ENCODE measurements around the gene MBD2. TPM values are rescaled to one million over a fixed set of nuclear protein-coding genes. Genes with fewer than 3 reads are reported as not detected.
"Not testable (repeated sequence)": the region's sequence is repeated elsewhere in the genome, so short reads cannot be mapped to it uniquely, and the experiment has no call there.

MBD2 gene
- total RNA-seq, 1 donor from 2014 or later: 43.6 TPM

GRCh38 chr18:54206447-54206846 is 18.0 kb downstream of the MBD2 start:
- DNase-seq (no peak), ATAC-seq (ENCODE audit: poor library complexity) (no peak)
- intact Hi-C loops (cut with DNase I): no loop called here

DNA sequence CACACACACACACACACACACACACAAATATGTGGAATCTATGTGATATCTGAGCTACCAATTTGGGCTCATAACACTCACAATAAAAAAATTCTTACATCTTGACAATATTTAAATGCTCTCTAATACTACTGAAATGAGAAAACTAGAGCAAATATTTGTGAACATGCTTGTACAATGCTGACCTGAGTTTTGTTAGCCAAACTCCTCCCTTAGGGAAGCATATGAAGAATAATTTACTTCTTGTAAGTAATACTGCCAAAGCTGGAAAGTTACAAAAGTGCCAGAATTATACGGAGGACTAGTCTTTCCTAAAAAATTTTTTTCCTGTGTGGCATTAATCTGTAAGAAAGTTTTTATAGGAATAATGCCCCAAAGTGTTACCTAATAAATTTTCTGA is 18.5 kb downstream of the MBD2 start:
- intact Hi-C loops (cut with DNase I): no loop called here
- no peak for DNase-seq
- peak; percentile 58 for ATAC-seq (ENCODE audit: poor library complexity)

- ATAC-seq (ENCODE audit: poor library complexity): peak; percentile 51
- intact Hi-C loops (cut with DNase I); DNase-seq: not testable (repeated sequence)
These were observed 19.0 kb downstream of the MBD2 start for GRCh38 chr18:54205448-54205847.

DNA sequence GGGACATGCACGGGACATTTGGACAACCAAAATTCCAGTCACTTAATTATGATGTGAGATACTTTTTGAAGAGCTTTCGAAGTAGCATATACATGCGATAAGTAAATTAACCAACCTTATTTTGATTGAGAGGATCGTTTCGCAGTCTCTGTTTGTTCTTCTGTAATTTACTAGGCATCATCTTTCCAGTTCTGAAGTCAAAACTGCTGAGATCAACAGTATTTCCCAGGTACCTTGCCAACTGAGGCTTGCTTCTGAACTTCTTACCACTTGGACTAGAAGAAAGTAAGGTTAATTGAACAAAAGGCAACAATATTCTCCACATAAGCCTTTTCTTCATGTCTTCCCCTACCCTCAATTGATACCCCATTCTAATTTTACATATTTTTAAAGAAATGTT is 19.6 kb downstream of the MBD2 start:
- DNase-seq: no peak
- ATAC-seq (ENCODE audit: poor library complexity): no peak
- intact Hi-C loops (cut with DNase I): no loop called here

- intact Hi-C loops (cut with DNase I): no loop called here
- no peak for ATAC-seq (ENCODE audit: poor library complexity)
- DNase-seq: no peak
These were observed 20.6 kb downstream of the MBD2 start for GRCh38 chr18:54203914-54204313.

DNA sequence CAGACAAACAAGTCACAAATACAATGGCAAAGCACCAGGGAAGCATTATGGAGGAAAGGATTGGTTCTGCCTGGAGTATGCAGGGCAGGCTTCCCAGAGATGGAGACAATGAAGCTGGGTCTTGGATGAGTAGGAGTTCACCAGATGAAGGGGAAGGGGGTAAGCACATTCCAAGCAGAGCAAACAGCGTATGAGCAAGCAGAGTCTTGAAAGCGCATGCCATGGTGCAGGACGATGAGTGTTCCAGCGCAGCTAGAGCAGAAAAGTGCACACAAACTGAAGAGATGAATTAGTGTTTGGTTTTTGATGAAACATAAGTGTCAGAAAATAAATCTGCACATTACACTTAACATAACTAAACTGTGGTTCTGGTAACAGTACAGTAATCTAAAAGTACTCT is 21.6 kb downstream of the MBD2 start:
- DNase-seq (no peak), ATAC-seq (ENCODE audit: poor library complexity) (no peak)
- intact Hi-C loops (cut with DNase I): no loop called here

GRCh38 chr18:54197747-54198411 is 26.6 kb downstream of the MBD2 start:
- ATAC-seq (ENCODE audit: poor library complexity) (no peak), DNase-seq (no peak)
- intact Hi-C loops (cut with DNase I): no loop called here

DNA sequence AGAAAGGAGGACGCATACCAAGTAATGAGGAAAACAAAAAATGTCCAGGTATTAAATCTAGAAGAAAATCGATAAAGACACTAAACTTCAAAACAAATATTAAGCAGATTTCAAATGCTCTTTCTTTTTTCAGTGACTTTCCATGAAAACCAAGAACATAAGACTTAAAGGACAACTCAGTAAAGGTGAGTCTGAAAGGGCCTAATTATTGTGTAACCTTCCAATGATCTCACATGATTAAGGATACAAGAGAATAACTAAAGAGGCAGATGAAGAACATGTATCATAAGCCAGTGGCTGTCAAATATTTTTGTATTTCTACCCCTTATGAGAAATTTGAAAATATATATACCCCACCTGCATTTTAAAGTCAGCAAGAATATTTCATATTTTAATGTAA is 30.7 kb downstream of the MBD2 start:
- no peak for ATAC-seq (ENCODE audit: poor library complexity)
- intact Hi-C loops (cut with DNase I): no loop called here
- DNase-seq: no peak

GRCh38 chr18:54192900-54193299 is 31.6 kb downstream of the MBD2 start:
- ATAC-seq (ENCODE audit: poor library complexity): no peak
- intact Hi-C loops (cut with DNase I): no loop called here
- no peak for DNase-seq

GRCh38 chr18:54192415-54192814 is 32.1 kb downstream of the MBD2 start:
- ATAC-seq (ENCODE audit: poor library complexity) (no peak), DNase-seq (no peak)
- intact Hi-C loops (cut with DNase I): no loop called here

DNA sequence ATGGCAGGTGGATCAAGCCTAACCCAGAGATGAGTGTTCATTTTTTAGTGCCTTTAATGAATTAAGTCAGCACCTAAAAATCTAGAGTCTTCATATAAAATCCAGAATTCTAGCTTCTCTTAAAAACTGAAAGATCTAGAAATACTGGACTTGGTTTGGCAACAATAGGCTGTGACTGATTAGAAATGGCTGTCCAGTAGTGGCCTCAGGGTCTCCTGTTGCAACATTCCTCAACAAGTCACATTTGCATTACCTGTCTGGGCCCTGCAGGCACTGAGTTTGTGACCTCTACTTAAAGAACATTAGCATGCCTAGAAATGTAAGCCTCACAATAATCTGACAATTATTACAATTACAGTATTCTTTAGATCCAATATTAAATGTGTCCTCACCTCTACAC is 33.1 kb downstream of the MBD2 start:
- intact Hi-C loops (cut with DNase I): no loop called here
- no peak for ATAC-seq (ENCODE audit: poor library complexity)
- DNase-seq: no peak

DNA sequence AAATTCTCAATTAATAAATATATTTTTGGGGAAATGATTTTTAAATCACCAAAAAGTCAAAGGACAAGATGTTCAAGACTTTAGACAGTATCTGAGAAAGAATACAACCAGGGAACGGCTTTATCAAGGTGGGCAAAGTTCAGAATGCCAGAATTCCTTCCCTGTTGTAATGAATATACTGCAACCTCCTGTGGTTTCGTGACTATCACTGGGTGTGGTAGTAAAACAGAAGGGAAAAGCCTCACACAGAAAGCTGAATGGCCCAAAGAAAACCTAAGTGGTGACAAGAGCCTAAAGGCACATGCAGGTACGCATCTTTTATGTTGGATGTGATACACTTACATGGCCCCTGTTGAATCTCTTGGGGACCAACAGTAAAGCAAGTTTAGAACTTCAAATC is 37.1 kb downstream of the MBD2 start:
- ATAC-seq (ENCODE audit: poor library complexity): no peak
- intact Hi-C loops (cut with DNase I): no loop called here
- DNase-seq: no peak

DNA sequence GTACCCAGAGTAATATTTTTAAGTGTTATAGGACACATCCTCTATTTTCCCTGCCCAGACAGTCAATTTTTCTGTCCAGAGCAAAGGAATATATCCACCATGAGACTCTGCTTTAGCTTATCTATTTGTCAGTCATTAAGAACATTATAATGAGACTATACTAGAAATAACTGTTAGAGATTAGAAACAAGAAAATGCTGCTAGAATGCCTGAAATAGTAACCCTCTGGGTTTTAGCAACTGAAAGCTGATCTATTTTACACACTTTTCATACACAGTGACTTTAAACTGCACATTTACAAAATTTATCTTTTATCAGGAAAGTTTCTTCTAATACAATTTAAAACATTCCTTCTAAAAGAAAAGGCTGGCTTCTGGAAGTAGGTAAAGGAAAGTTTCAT is 39.6 kb downstream of the MBD2 start:
- DNase-seq (no peak), ATAC-seq (ENCODE audit: poor library complexity) (no peak)
- intact Hi-C loops (cut with DNase I): no loop called here

DNA sequence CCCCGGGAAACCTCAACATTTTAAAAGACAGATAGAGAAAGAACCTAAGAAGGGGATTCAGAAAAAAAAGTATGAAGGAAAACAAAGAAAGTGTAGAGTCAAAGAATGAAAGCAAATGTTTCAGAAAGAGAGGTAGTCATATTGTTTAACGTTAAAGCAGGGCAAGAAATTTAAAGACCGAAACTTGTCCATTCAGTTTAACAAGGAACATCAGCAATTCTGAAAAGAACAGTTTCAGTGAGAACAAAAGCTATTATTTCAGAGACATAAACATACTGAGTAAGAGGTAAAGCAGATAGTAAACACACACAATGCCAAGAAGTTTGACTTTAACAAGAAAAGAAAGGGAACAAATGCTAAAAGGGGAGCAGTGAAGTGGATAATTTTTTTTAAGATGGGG is 41.1 kb downstream of the MBD2 start:
- intact Hi-C loops (cut with DNase I): no loop called here
- DNase-seq (no peak), ATAC-seq (ENCODE audit: poor library complexity) (no peak)

- intact Hi-C loops (cut with DNase I): no loop called here
- DNase-seq (no peak), ATAC-seq (ENCODE audit: poor library complexity) (no peak)
These were observed 42.4 kb downstream of the MBD2 start for GRCh38 chr18:54181856-54182602.

DNA sequence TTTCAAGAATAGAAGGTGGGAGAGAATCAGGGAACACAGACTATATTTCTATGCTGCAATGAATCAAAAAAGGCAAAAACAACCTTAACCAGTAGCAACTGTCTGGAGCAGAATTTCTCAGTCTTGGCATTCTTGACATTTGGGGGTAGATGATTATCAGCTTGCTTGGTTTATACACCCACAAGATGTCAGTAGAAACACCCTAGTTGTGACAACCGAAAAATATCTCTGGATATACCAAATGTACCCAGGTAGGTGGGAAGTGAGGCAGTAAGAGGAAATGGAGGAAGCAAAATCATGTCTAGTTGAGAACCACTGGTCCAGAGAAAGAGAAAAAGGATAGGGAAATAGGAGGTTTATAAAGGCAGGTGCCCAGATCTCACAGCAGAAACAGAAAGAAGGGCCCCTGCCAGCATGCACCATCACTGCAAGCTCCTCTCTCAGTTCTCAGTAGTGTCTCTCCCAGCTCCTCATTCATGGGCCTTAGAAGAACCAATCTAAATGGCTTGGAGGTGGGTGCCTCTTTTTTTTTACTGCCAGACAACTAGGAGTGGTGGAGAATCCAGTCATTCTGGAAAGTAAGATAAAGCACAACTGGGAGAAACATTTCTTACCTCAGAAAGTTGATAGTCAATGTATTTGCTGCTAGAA is 50.4 kb downstream of the MBD2 start:
- intact Hi-C loops (cut with DNase I): no loop called here
- no peak for DNase-seq
- ATAC-seq (ENCODE audit: poor library complexity): no peak

DNA sequence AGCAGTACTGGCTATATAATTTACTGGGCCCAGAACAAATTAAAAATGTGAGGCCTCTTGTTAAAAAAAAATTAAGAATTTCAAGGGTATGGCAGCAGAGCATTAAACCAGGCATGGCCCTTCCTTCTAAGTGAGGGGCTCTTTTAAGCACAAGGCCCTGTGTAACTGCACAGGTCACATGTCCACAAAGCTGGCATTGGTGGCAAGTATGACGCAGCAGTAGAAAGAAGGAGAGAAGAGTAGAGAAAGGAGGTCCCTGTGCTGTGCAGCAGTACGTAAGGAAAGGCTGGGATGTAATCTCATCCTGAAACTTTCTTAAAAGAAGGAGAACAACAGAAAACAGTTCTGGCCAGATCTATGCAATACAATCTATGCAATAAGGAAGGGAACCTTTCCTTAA is 51.2 kb downstream of the MBD2 start:
- ATAC-seq (ENCODE audit: poor library complexity) (peak; percentile 44), DNase-seq (no peak)
- intact Hi-C loops (cut with DNase I): no loop called here

GRCh38 chr18:54169431-54170403 is 54.8 kb downstream of the MBD2 start:
- no peak for ATAC-seq (ENCODE audit: poor library complexity)
- intact Hi-C loops (cut with DNase I): no loop called here
- DNase-seq: no peak

DNA sequence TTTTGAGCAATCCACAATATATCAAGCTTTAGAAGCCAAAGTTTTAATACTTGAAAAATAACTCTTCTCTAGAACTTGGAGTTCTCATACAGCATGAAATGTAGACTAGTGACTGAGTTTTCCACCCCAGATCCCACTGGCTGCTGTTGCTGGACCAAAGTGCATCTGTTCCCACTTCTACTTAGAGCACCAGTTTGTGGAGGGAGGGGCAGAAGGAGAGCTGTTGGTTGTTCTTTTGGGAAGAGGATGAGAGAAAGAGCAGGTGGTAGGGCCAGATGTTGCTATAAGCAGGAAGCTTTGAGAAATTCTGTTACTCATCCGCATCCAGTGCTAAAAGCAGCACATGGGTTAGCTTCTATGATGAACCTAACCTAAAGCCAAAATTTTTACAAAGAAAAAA is 59.0 kb downstream of the MBD2 start:
- ATAC-seq (ENCODE audit: poor library complexity): no peak
- intact Hi-C loops (cut with DNase I): no loop called here
- DNase-seq: no peak
